ENCODE data around the gene KIF25.

The KIF25 gene

GRCh38 chr6:168053086-168053956 lies 55.9 kb downstream of the KIF25 start:
- no peak for DNase-seq

DNA sequence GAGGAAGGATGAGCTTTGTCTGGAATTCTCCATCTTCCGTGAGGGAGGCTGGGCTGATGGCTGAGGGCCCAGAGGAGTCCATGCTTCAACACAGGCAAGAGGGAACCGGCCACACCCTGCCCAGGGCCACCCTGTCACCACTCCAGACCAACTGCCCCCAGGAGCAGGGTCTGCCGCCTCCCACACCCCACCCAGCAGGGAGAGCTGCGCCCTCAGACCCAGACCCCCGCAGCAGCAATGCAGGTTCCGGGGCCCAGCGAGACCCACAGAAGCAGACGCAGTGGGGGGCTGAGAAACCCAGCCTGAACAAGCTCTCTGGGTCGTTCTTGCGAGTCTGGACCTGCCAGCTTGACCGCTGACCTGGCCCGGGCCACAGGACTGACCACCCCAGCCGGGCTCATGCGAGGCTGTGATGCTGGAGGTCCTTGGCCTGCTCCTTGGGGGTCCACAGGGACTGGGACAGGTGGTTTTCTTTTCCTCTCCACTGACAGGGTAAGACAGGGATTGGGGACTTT lies 56.5 kb downstream of the KIF25 start:
- DNase-seq, result no peak

DNA sequence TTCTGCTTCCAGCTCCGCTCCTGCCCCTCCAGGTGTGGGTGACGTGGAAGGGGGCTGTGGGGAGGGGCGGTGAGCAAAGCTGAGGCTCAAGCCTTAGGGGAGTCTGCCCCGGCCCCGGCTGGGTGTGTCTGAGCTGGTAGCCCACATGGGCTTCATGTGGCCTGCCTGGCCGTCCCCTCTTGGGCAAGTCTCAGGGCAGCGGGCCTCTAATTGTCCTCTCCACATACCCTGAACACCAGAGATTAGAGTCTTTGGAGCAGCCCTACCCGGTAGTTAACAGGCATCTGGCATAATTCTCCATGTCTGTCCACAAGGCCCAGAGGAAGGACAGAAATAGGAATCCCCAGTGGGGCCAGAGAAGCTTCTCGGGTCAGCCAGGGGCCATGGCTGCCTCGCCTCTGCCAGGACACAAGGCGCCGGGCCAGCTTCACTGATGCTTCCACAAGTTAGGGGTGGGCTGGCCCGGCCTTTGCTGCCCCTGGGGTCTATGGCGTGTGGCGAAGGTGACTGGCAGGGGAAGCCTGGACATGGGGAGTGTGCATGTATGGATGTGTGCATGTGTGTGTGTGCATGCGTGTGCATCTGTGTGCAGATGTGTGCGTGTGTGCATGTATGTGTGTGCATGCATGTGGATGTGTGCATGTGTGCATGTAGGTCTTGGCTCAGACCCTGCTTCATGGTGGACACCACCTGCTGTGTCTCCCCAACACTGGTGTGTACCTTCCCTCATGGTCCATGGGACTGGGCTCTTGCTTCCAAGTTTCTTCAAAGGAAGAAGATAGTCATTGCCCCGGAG lies 57.5 kb downstream of the KIF25 start:
- no peak for DNase-seq

GRCh38 chr6:168055696-168056489 lies 58.4 kb downstream of the KIF25 start:
- DNase-seq, result no peak

- no peak for DNase-seq
These were observed 59.5 kb downstream of the KIF25 start for GRCh38 chr6:168056892-168057527.

DNA sequence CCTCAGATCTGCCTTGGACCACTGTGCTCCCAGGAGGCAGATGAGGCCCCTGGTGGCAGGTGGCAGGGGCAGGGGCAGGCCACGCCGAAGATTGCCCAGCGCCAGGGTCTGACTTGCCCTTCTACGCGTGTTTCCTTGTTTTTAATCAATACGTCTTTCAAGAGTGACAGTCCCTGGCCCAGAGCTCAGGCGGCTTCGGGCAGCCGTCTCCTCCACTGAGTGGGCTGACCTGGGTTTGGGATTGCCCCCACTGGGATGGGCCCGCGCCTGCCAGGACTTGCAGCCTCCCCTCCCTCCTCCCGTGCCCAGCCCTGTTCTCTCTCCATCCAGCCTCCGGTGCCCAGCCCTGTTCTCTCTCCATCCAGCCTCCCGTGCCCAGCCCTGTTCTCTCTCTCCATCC lies 60.4 kb downstream of the KIF25 start:
- no peak for DNase-seq

DNA sequence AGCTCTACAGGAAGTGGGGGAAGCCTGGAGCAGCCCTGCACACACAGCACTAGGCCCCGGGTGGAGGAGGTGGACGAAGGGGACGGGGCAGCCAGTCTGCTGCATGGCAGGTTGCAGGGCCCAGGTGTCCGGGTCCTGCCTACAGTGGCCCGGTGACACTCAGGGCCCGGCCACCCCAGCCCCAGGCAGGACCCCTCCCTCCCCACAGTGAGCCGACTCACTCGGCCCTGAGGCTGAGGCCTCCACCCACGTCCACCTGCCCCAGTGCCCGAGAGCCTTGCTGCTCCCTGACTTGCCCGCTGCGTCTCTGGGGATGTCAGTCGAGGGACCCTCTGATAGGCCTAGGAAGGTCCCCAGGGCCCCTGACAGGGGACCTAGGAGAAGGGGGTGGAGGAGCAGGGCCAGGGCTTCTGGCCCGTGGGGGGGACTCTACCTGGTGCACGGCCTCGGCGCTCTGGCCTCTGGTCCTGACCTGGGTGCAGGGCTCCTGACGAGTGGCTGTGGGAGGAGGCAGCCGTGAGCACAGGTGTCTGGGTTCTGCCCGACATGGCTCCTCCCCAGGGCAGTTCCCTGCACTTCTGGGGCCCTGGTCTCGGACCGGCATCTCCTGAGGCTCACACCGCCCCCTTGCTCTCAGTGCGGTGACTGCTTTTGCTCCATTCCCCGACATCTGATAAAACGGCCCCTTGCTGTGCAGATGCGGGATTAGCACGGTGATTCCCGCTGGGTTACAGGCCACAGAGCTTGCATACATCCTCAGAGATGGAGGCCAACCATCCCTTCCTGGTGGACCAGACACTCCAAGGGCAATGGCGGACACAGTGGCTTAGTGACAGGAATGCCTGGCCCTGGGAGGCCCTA lies 61.5 kb downstream of the KIF25 start:
- DNase-seq, result no peak

DNA sequence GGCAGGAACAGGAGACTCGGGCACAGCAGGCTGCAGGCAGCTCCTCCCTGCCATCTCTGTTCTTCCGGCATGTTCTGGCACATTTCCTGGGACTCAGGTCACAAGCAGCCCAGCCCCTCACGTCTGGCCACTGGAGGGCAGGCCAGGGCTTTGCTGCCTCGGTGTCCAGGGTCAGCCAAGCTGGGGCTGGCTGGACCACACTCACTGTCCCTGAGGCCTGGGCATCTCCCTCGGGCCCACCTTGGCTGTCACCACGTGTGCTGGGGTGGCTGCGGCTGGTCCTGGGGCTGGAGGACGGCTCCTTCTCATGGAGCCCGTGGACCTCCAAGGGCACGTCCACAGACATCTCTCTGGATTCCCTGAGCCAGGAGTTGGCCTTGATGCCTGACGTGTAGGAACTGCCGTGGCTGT lies 63.1 kb downstream of the KIF25 start:
- peak in 1 of 2 donors; percentile 54 for DNase-seq

GRCh38 chr6:168061269-168062210 lies 64.1 kb downstream of the KIF25 start:
- no peak for DNase-seq

- no peak for DNase-seq
These were observed 65.1 kb downstream of the KIF25 start for GRCh38 chr6:168062346-168063289.

DNA sequence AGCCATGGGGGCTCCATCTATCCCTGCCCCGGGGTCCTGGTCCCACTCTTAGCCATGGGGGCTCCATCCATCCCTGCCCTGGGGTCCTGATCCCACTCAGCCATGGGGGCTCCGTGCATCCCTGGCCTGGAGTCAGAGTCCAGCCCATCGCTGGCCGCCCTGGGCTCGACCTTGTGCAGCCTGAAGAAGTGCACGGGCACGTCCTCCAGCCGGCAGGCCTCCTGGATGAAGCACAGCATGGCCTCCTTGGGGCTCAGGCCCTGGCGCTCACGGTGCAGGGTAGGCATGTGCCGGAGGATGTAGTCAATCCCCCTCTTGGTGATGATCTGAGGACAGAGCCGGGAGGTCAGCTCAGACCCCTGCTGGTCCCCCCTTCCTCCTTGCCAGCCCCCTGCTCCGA lies 66.0 kb downstream of the KIF25 start:
- no peak for DNase-seq

DNA sequence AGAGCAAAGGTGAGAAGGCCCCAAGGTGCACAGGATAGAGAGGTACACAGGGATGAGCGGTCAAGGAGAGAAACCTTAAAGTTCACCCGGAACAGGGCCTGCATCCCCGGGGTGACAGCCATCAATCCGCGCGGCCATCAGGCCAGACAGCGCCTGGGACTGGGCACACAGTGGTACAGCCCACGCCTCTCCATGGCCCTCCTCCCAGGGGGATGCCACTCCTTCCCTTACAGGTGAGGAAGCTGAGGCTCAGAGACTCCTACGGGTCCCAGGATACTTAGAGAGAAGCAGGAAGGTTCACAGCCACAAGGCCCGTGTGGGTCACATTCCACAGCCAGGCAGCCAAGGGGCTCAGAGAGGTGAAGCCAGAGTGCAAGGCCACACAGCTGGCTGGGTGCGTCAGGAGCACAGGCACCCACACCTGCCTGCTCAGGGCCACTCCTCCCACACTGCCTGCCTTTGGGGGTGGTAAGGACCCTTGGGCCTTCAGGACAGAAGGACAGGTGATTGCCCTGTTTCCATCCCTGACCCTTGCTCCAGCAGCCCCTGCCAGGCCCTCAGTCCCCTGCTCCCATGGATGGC lies 66.8 kb downstream of the KIF25 start:
- no peak for DNase-seq

- no peak for DNase-seq
These were observed 69.7 kb downstream of the KIF25 start for GRCh38 chr6:168067081-168067759.

- DNase-seq, result no peak
These were observed 73.3 kb downstream of the KIF25 start for GRCh38 chr6:168070804-168071203.

DNA sequence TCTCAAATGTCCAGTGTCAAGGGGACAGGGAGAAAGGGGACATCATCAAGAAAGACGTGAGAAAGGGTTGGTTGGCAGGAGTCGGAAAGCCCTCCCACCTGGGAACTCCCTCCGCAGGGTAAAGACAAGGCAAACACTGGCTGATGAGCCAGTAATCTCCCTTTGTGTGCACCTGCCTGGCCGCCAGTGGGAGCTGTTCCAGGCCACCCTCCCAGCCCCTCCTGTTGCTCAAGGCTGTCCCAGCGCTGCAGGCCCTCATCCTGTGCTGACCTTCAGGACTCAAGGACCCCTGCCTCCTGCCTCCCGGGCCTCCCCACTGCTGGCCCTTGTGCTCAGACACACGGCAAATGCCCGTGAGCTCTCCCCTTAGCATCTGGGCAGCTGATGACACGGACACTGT lies 74.1 kb downstream of the KIF25 start:
- DNase-seq, result no peak

GRCh38 chr6:168072261-168072660 lies 74.8 kb downstream of the KIF25 start:
- no peak for DNase-seq

- no peak for DNase-seq
These were observed 75.3 kb downstream of the KIF25 start for GRCh38 chr6:168072730-168073129.
